Fibroblast of mammary gland (primary cell): Measurements from ENCODE around the gene PEX14.

Source experiments
- DNase-seq: peaks from one replicate; pipeline ENCODE4 v3.0.0-alpha.2; 2010; ENCODE audit warnings: low read depth
- H3K4me3 ChIP-seq: 2 replicates; pipeline ENCODE4 v1.5.1; 2011; ENCODE audit warnings: low read depth, mild to moderate bottlenecking, low read length, moderate library complexity; ENCODE audit not compliant: control insufficient read depth
- CTCF ChIP-seq: conservative IDR thresholded peaks from 2 replicates; pipeline ENCODE4 v1.5.1; 2011; ENCODE audit warnings: low read depth, low read length, inconsistent platforms; ENCODE audit not compliant: control insufficient read depth, insufficient read depth

PEX14 gene

GRCh38 chr1:10591010-10591409, 116.3 kb downstream of the PEX14 start:
- H3K4me3 ChIP-seq: no peak overlapping the region
- TF ChIP-seq CTCF: no peak
- DNase-seq: no peak

- no peak for DNase-seq
- no peak overlapping the region for H3K4me3 ChIP-seq
- TF ChIP-seq CTCF: no peak
Observed at GRCh38 chr1:10592373-10592772, 117.6 kb downstream of the PEX14 start.

GRCh38 chr1:10593750-10594149, 119.0 kb downstream of the PEX14 start:
- DNase-seq: no peak
- TF ChIP-seq CTCF: no peak
- no peak overlapping the region for H3K4me3 ChIP-seq

GRCh38 chr1:10594595-10595223, 120.0 kb downstream of the PEX14 start:
- no peak for DNase-seq
- no peak overlapping the region for H3K4me3 ChIP-seq
- no peak for TF ChIP-seq CTCF

- DNase-seq: no peak
- no peak overlapping the region for H3K4me3 ChIP-seq
- no peak for TF ChIP-seq CTCF
Observed at GRCh38 chr1:10596780-10597179, 122.0 kb downstream of the PEX14 start.

GRCh38 chr1:10597492-10598388, 123.0 kb downstream of the PEX14 start:
- H3K4me3 ChIP-seq: no peak overlapping the region
- TF ChIP-seq CTCF: no peak
- DNase-seq: no peak
